ENCODE data around the gene USO1. TPM values are rescaled to one million over a fixed set of nuclear protein-coding genes. Genes with fewer than 3 reads are reported as not detected.

Gene USO1
- total RNA-seq, 1 experiment from 2014 or later: 65.0 TPM

Other genes starting within 250 kb of the USO1 start
- 26.8 and 44.1 TPM in 2 replicates for gene RCHY1, start 210.2 kb upstream of the USO1 start, total RNA-seq (2014; rRNA removed; shearing (Covaris generic))
- 7.1 and 14.1 TPM in 2 replicates for gene THAP6, start 210.1 kb upstream of the USO1 start, total RNA-seq (2014; rRNA removed; shearing (Covaris generic))
- not detected in 2 replicates for gene ODAPH, start 168.5 kb upstream of the USO1 start, total RNA-seq (2014; rRNA removed; shearing (Covaris generic))
- gene CDKL2, start 94.0 kb upstream of the USO1 start, total RNA-seq (2014; rRNA removed; shearing (Covaris generic)): not detected in 2 replicates
- 45.0 and 45.8 TPM in 2 replicates for gene G3BP2, start 51.2 kb upstream of the USO1 start, total RNA-seq (2014; rRNA removed; shearing (Covaris generic))
- gene PPEF2, start 177.9 kb downstream of the USO1 start, total RNA-seq (2014; rRNA removed; shearing (Covaris generic)): not detected in 2 replicates
- 23.5 and 50.0 TPM in 2 replicates for gene NAAA, start 216.4 kb downstream of the USO1 start, total RNA-seq (2014; rRNA removed; shearing (Covaris generic))

Measured in G401 (cell line).